Cardiac muscle cell (in vitro differentiated cells and primary cell): ENCODE data around the gene SAE1. TPM values are rescaled to one million over a fixed set of nuclear protein-coding genes. Genes with fewer than 3 reads are reported as not detected.

Source experiments
- DNase-seq, 2 donors: peaks; one replicate each; pipeline versions ENCODE4 v3.0.0 to v3.0.0-alpha.2; 2010 to 2017; ENCODE audit warnings: low read depth in 1 of 2, low spot score in 1 of 2
- H3K27ac ChIP-seq: fragments of 200-600 bp; sonication (generic); 2 replicates; pipeline ENCODE4 v1.5.1; 2016
- H3K27me3 ChIP-seq: fragments of 200-600 bp; sonication (generic); 2 replicates; pipeline ENCODE4 v1.6.0; 2016; ENCODE audit warnings: control low read depth
- H3K36me3 ChIP-seq: fragments of 200-600 bp; sonication (generic); 2 replicates; pipeline ENCODE4 v1.5.1; 2016; ENCODE audit warnings: control low read depth
- H3K4me1 ChIP-seq: fragments of 200-600 bp; sonication (generic); 2 replicates; pipeline ENCODE4 v1.8.1; 2017; ENCODE audit warnings: low read depth, mild to moderate bottlenecking, mixed run types
- H3K4me3 ChIP-seq: fragments of 200-600 bp; sonication (generic); 2 replicates; pipeline ENCODE4 v1.5.1; 2016; ENCODE audit warnings: mild to moderate bottlenecking
- H3K9me3 ChIP-seq: fragments of 200-600 bp; sonication (generic); 2 replicates; pipeline ENCODE4 v1.5.1; 2017; ENCODE audit warnings: low read depth, mild to moderate bottlenecking, control low read depth
- CTCF ChIP-seq: IDR thresholded peaks from 2 replicates; pipeline ENCODE4 v1.5.1; 2012; ENCODE audit warnings: low read depth, mild to moderate bottlenecking, low read length
- polyA plus RNA-seq: library from polyadenylated mRNA; unstranded; fragments of >200 nt; fragmentation: Nextera tagmentation; extraction: Ambion mirVana; gene quantifications from 2 replicates; pipeline ENCODE4 v1.2.1, GENCODE V29; 2016
- total RNA-seq: library from RNA; depleted of rRNA; stranded (reverse); fragments of >200 nt; gene quantifications from 2 replicates; pipeline ENCODE4 v1.2.3, GENCODE V29; 2016

The SAE1 gene
- total and polyA plus RNA-seq, 2 experiments from 2014 or later = 128 to 171 TPM

DNA sequence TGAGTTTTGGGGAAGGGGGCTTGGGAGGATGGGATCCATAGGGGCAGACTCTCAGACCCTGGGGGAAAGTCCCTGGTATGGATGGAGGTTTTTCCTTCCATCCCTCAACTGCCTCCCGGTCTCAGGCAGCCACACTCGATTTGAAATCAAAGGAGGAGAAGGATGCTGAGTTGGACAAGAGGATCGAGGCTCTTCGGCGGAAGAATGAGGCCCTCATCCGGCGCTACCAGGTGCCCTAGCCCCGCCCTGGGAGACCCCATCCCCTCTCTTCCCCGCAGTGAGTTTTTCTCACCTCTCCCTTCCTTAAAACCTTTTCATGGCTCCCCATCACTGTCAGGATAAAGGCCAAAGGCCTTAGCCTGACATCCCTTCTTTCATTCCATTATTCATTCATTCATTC lies 127.8 kb downstream of the SAE1 start:
- H3K36me3 ChIP-seq = peaks cover 13% of the 10 kb centered on the region
- no peak overlapping the region for H3K4me3 ChIP-seq
- TF ChIP-seq CTCF = no peak
- H3K27me3 ChIP-seq = no peaks in the 10 kb centered on the region
- H3K27ac ChIP-seq = peak overlapping the region; percentile 96
- H3K4me1 ChIP-seq = peaks cover 11% of the 10 kb centered on the region
- no peaks in the 10 kb centered on the region for H3K9me3 ChIP-seq
- DNase-seq = no peak

- Histone ChIP-seq H3K4me1 (peaks cover 11% of the 10 kb centered on the region), H3K27ac (no peak overlapping the region), H3K9me3 (no peaks in the 10 kb centered on the region), H3K27me3 (no peaks in the 10 kb centered on the region), H3K4me3 (no peak overlapping the region), H3K36me3 (peaks cover 13% of the 10 kb centered on the region)
- DNase-seq = no peak
- no peak for TF ChIP-seq CTCF
Observed at GRCh38 chr19:47258895-47259555, 128.4 kb downstream of the SAE1 start.

Other genes with a start within 250 kb of the SAE1 start
- gene NPAS1, start 111.0 kb upstream of the SAE1 start, total RNA-seq = 1.9 and 2.9 TPM in 2 replicates
- 8.4 and 12.5 TPM in 2 replicates for gene NPAS1, start 111.0 kb upstream of the SAE1 start, polyA plus RNA-seq
- 62.7 and 64.5 TPM in 2 replicates for gene TMEM160, start 82.2 kb upstream of the SAE1 start, total RNA-seq
- gene TMEM160, start 82.2 kb upstream of the SAE1 start, polyA plus RNA-seq = 123 and 129 TPM in 2 replicates
- gene ZC3H4, start 17.1 kb upstream of the SAE1 start, total RNA-seq = 23.2 and 34.6 TPM in 2 replicates
- 4.2 and 5.0 TPM in 2 replicates for gene ZC3H4, start 17.1 kb upstream of the SAE1 start, polyA plus RNA-seq
- 19.1 and 21.5 TPM in 2 replicates for gene BBC3, start 100.4 kb downstream of the SAE1 start, total RNA-seq
- 12.9 and 19.2 TPM in 2 replicates for gene BBC3, start 100.4 kb downstream of the SAE1 start, polyA plus RNA-seq
- 13.8 and 22.5 TPM in 2 replicates for gene CCDC9, start 125.7 kb downstream of the SAE1 start, total RNA-seq
- gene CCDC9, start 125.7 kb downstream of the SAE1 start, polyA plus RNA-seq = 16.3 and 21.9 TPM in 2 replicates
- gene INAFM1, start 144.1 kb downstream of the SAE1 start, total RNA-seq = 1.5 and 4.8 TPM in 2 replicates
- gene INAFM1, start 144.1 kb downstream of the SAE1 start, polyA plus RNA-seq = 2.8 and 5.8 TPM in 2 replicates
- gene C5AR1, start 179.0 kb downstream of the SAE1 start, total RNA-seq = not detected in 2 replicates
- not detected in 2 replicates for gene C5AR1, start 179.0 kb downstream of the SAE1 start, polyA plus RNA-seq
- gene C5AR2, start 201.3 kb downstream of the SAE1 start, total RNA-seq = 0.18 TPM in 1 of 2 replicates, not detected in the other
- gene C5AR2, start 201.3 kb downstream of the SAE1 start, polyA plus RNA-seq = not detected in 2 replicates
- gene DHX34, start 218.5 kb downstream of the SAE1 start, total RNA-seq = 29.1 and 33.7 TPM in 2 replicates
- gene DHX34, start 218.5 kb downstream of the SAE1 start, polyA plus RNA-seq = 16.1 and 18.2 TPM in 2 replicates